AG09309 (cell line): ENCODE data around the gene FUS.
"Not testable (repeated sequence)": the region's sequence is repeated elsewhere in the genome, so short reads cannot be mapped to it uniquely, and the experiment has no call there.

Source experiments
- DNase-seq: peaks from one replicate; pipeline ENCODE4 v3.0.0-alpha.2; 2010; ENCODE audit warnings: low read depth
- H3K4me3 ChIP-seq: 2 replicates; pipeline ENCODE4 v1.5.1; 2011; ENCODE audit warnings: mild to moderate bottlenecking, low read depth, low read length, moderate library complexity; ENCODE audit not compliant: control insufficient read depth
- CTCF ChIP-seq: IDR thresholded peaks from 2 replicates; pipeline ENCODE4 v1.5.1; 2011; ENCODE audit warnings: mild to moderate bottlenecking, low read depth, low read length, inconsistent platforms; ENCODE audit not compliant: insufficient read depth, control insufficient read depth; ENCODE audit errors: missing control alignments

Gene FUS

GRCh38 chr16:31133046-31133501 lies 46.9 kb upstream of the FUS start:
- H3K4me3 ChIP-seq = no peak overlapping the region

GRCh38 chr16:31134091-31134571 lies 45.8 kb upstream of the FUS start:
- TF ChIP-seq CTCF = no peak
- no peak for DNase-seq
- no peak overlapping the region for H3K4me3 ChIP-seq

More at GRCh38 chr16:31133046-31133501, 46.9 kb upstream of the FUS start:
- no peak for DNase-seq
- no peak for TF ChIP-seq CTCF

GRCh38 chr16:31134625-31135534 lies 45.1 kb upstream of the FUS start:
- H3K4me3 ChIP-seq = no peak overlapping the region
- DNase-seq = no peak
- no peak for TF ChIP-seq CTCF

- no peak for DNase-seq
- TF ChIP-seq CTCF = no peak
- no peak within 1 kb of the TSS for H3K4me3 ChIP-seq
Measured at GRCh38 chr16:31135535-31136286, 44.2 kb upstream of the FUS start, which contains the start of gene PRSS8. Gene PRSS8 (minus strand): TSS chr16:31135727. CDS start chr16:31135498, 229 bp downstream.

- no peak overlapping the region for H3K4me3 ChIP-seq
- no peak for DNase-seq
- no peak for TF ChIP-seq CTCF
Measured at GRCh38 chr16:31136287-31136662, 43.7 kb upstream of the FUS start.

- not testable (repeated sequence) for H3K4me3 ChIP-seq, DNase-seq
Measured at GRCh38 chr16:31136822-31137499, 43.0 kb upstream of the FUS start.
